ENCODE measurements around the gene WBP2. TPM values are rescaled to one million over a fixed set of nuclear protein-coding genes. Genes with fewer than 3 reads are reported as not detected.

WBP2 gene
- total and polyA plus RNA-seq, 4 donors, result 67.2 to 195 (median 135) TPM

DNA sequence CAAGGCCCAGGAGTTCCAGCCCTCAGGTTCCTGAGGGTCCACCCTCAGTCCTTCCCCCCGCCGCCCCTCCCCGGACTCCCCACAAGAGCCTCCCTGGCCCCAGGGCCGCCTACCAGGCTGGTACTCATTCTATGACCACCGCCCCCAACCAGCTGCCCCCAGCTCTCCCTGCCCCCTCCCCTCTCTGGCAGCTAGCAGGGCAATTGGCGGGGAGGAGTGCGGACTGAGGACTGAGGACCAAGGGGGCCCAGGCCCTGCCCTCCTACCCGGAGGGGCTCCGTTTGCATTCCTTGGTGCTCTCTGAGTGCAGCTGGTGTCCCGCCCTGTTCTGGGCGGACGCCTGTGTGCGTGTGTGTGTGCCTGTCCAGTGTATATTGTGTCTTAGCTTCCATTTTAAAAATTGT, 30.0 kb downstream of the WBP2 start:
- WGBS, 2 donors, result 90 to 93% methylated on average over 13 of the region's 13 CpGs
- Histone ChIP-seq H3K9ac (ENCODE audit: insufficient read depth in 1 of 2, low read length in 2 of 2) (no peak overlapping the region), H3K27ac (ENCODE audit: low read depth in 1 of 2, low read length in 1 of 2) (no peak overlapping the region), H3K36me3 (ENCODE audit: control insufficient read depth in 4 of 4, insufficient read depth in 4 of 4, low read length in 4 of 4) (peaks cover 0 to 65% (median 18%) of the 10 kb centered on the region in 4 donors), H3K4me3 (no peak overlapping the region), H3K4me1 (ENCODE audit: control insufficient read depth in 5 of 5, insufficient read depth in 5 of 5, low read length in 5 of 5) (peaks cover 0 to 18% (median 2%) of the 10 kb centered on the region in 5 donors), H3K9me3 (ENCODE audit: control insufficient read depth in 4 of 4, insufficient read depth in 3 of 4, low read length in 3 of 4) (no peaks in the 10 kb centered on the region), H3K27me3 (ENCODE audit: control insufficient read depth in 3 of 3, insufficient read depth in 3 of 3, low read length in 2 of 3) (no peaks in the 10 kb centered on the region)
- TF ChIP-seq, protein P1, sequence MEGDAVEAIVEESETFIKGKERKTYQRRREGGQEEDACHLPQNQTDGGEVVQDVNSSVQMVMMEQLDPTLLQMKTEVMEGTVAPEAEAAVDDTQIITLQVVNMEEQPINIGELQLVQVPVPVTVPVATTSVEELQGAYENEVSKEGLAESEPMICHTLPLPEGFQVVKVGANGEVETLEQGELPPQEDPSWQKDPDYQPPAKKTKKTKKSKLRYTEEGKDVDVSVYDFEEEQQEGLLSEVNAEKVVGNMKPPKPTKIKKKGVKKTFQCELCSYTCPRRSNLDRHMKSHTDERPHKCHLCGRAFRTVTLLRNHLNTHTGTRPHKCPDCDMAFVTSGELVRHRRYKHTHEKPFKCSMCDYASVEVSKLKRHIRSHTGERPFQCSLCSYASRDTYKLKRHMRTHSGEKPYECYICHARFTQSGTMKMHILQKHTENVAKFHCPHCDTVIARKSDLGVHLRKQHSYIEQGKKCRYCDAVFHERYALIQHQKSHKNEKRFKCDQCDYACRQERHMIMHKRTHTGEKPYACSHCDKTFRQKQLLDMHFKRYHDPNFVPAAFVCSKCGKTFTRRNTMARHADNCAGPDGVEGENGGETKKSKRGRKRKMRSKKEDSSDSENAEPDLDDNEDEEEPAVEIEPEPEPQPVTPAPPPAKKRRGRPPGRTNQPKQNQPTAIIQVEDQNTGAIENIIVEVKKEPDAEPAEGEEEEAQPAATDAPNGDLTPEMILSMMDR (IDR thresholded peaks at IDR 0.05; ENCODE audit: control extremely low read depth, extremely low read depth), result no peak
- ATAC-seq (ENCODE audit: insufficient read depth, low FRiP score) (no peak), DNase-seq (peak in 2 of 3 donors; percentile 32 to 54)

DNA sequence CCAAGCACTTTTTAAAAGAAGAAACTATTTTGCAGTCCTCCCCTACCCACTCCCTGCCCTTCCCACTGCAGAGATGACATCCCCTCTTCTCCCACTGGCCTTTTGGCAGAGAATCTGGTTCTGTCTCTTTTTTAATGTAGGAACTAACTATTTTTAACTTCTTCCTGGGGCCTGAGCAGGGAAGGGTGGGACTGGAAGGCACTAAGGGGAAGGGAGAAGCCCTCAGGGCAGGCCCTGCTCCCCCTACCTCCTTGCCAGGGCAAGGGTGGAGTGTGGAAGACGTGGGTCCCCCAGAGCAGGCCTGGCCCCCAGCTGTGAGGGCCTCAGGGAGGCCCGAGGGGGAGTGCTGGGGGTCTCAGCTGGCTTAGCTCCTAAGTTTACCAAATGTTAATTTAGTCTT, 30.5 kb downstream of the WBP2 start:
- no peaks in the 10 kb centered on the region for H3K9me3 ChIP-seq (ENCODE audit: control insufficient read depth in 4 of 4, insufficient read depth in 3 of 4, low read length in 3 of 4)
- ATAC-seq (ENCODE audit: insufficient read depth, low FRiP score) (no peak), DNase-seq (peak in 2 of 3 donors; percentile 25 to 52)
- TF ChIP-seq, protein P1 (IDR thresholded peaks at IDR 0.05; ENCODE audit: control extremely low read depth, extremely low read depth), result no peak
- no peak overlapping the region for H3K4me3 ChIP-seq
- peaks cover 0 to 67% (median 21%) of the 10 kb centered on the region in 4 donors for H3K36me3 ChIP-seq (ENCODE audit: control insufficient read depth in 4 of 4, insufficient read depth in 4 of 4, low read length in 4 of 4)
- H3K4me1 ChIP-seq (ENCODE audit: control insufficient read depth in 5 of 5, insufficient read depth in 5 of 5, low read length in 5 of 5), result peaks cover 0 to 18% (median 2%) of the 10 kb centered on the region in 5 donors
- H3K27me3 ChIP-seq (ENCODE audit: control insufficient read depth in 3 of 3, insufficient read depth in 3 of 3, low read length in 2 of 3), result no peaks in the 10 kb centered on the region
- H3K9ac ChIP-seq (ENCODE audit: insufficient read depth in 1 of 2, low read length in 2 of 2), result no peak overlapping the region
- WGBS, 2 donors, result 58 to 69% methylated on average over 2 of the region's 2 CpGs
- no peak overlapping the region for H3K27ac ChIP-seq (ENCODE audit: low read depth in 1 of 2, low read length in 1 of 2)

- H3K4me3 ChIP-seq, result no peak overlapping the region
- no peaks in the 10 kb centered on the region for H3K27me3 ChIP-seq (ENCODE audit: control insufficient read depth in 3 of 3, insufficient read depth in 3 of 3, low read length in 2 of 3)
- TF ChIP-seq, protein P1 (IDR thresholded peaks at IDR 0.05; ENCODE audit: control extremely low read depth, extremely low read depth), result no peak
- WGBS, 2 donors, result 93 to 94% methylated on average over 13 of the region's 13 CpGs
- DNase-seq (no peak), ATAC-seq (ENCODE audit: insufficient read depth, low FRiP score) (no peak)
- no peaks in the 10 kb centered on the region for H3K9me3 ChIP-seq (ENCODE audit: control insufficient read depth in 4 of 4, insufficient read depth in 3 of 4, low read length in 3 of 4)
- no peak overlapping the region for H3K27ac ChIP-seq (ENCODE audit: low read depth in 1 of 2, low read length in 1 of 2)
- H3K9ac ChIP-seq (ENCODE audit: insufficient read depth in 1 of 2, low read length in 2 of 2), result no peak overlapping the region
- H3K36me3 ChIP-seq (ENCODE audit: control insufficient read depth in 4 of 4, insufficient read depth in 4 of 4, low read length in 4 of 4), result peaks cover under 1 to 72% (median 26%) of the 10 kb centered on the region in 4 donors
- peaks cover 0 to 18% (median 2%) of the 10 kb centered on the region in 5 donors for H3K4me1 ChIP-seq (ENCODE audit: control insufficient read depth in 5 of 5, insufficient read depth in 5 of 5, low read length in 5 of 5)
Observed at GRCh38 chr17:75824050-75824552, 31.0 kb downstream of the WBP2 start.
